Stimulated activated CD8-positive, alpha-beta memory T cell treated with anti-CD3 and anti-CD28 coated beads, Interleukin-7, amount 100 ng/mL, for 24 hours (primary cell): Measurements from ENCODE around the gene SETBP1.

Experiments used
- DNase-seq: peaks from one replicate; pipeline ENCODE4 v3.0.0-alpha.2; 2020; ENCODE audit warnings: low read depth

The SETBP1 gene

DNA sequence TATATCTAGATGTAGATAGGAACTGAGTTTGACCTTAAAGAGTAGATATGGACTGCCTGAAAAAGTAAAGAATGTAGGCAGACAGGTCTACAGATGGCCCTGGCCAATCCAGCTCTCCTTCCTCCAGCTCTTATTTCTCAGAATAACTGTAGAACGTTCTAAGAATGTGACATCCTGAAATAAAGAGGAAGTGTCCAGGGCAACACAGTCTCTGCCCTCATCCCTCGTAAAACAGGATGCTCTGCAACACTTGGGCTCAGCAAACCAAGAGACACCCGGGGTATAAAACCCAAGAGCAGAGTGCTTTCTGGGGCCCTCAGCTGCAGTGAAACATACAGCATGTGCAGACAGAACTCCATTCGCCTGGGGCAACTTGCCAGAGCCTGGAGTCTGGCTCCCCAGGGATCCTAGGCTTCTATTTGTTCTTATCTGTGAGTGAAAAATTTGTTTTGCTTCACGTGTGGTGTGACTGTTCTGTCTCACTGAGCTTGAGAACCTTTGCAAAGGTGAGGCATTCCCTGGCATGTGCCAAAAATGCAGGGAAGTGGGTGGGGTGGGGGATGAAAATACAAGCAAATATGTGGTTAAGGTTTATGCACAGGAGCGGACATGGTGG is 401.0 kb downstream of the SETBP1 start:
- DNase-seq, result no peak

DNA sequence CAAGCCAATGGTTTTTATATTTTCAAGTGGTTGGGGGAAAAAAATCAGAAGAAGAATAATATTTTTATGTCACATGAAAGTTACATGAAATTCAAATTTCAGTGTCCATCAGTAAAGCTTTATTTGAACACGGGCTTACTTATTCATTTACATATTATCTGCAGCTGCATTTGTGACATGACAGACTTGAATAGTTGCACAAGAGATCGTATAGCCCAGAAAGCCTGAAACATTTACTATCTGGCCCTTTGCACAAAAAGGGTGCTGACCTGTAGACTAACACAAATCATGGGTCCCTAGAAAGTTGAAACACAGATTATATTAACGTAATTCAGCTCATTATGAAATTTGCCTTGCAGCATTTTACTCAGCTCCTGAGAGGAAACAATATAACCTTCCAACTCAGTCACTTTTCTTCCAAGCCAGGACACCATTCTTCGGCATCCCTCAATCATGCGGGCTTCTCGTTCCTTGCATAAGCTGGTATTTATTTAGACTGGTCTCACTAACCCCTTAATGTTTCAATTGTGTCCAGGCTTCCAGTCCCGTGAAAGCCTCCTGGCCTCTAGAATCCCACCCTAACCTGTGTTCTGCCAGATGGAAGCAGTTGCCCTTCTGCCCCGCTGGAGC is 402.7 kb downstream of the SETBP1 start:
- DNase-seq, result no peak

DNA sequence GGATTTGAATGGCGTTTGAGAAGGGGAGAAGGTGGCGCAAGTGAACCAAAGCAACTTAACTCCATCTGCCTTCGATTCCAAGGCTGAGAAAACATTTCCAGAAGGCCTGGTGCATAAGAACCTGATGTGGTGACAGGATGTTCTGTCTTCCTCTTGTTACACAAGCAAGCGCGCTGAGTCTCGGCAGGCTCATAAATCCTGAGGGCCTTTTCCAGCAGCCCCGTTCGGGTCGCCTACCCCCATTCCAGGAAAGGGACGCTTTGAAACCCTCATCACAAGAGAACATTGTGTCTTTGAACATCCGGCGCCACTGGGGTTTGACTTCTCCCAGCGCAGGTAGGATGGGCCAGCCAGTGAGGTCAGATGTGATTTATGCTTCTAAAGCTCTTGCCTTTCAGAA is 403.5 kb downstream of the SETBP1 start:
- no peak for DNase-seq

DNA sequence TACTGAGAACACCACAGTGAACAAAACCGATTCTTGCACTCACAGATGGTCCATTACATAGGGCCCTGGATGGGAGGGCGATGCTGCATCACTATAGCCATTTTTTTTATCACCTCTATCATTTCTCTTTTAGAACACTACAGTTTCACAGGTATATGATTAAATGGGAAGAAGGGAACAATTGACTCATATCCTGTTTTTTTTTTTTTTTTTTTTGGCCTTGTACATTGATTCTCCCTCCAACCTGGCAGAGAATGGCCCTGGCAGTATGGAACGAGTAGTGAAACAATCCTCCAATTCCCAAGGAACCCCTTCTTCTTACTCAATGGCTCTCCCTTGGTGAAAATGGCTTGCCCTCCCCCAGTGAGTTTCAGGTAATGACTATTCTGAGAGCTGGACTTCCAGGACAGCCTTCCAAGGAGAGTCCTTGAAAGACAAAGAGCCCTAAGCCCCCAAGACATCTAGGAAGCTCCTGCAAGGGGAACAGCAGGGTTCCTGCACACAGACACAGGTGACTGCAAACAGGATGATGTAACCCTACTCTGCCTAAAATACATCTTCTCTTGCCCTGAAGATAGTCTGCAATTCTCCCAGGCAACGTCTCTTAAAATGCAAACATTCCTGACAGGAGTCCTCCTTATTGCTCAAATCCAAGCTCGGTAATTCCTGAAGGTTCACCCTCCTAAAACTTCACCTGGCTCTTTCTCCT is 405.4 kb downstream of the SETBP1 start:
- no peak for DNase-seq

DNA sequence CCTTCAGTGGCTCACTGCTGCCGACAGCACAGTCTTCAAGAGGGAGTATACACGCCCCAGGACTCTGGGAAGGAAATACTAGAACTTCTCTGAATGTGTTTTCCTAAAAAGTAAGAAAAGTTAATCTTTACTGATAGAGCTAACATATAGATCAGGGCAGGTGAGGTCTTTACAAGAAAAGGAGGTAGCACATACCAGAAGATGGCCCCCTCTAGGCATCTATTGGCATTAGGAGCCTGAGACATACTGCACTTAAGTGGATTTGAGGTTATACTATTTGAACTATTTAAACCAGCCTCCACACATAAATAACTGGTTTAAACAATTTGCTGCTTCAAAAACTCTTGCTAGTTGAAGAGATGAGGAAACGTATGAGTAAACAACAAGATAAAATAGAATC is 406.1 kb downstream of the SETBP1 start:
- no peak for DNase-seq

DNA sequence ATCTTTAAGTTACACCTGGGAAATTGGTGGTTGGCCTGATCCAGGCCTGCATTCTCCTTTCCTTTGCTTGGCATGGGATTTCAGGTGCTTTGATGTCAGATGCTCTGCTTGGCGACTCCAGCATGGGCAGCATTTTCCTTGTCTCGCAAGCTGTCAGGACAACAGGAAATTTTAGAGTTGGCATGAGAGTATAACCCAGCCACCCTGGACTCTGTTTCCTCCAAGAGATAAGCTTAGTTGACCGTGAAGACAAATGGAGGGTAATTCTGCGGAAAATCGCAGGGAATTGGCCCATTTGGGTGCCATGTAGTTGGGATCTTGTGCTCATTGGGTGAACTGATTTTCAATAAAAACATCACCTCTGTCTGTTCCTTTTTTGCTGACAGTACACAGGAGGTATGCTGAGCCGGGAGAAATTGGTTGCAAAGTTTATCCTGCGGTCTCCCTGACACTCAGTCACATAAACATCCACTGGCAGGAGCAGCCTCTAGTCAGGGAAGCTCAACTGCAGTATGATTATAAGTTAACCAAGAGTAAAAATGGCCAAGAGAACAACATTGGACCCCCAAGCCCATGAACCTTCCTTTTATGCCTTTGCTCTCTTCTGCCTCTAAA is 409.9 kb downstream of the SETBP1 start:
- DNase-seq, result no peak

- DNase-seq, result no peak
Measured at GRCh38 chr18:45100321-45101105, 419.8 kb downstream of the SETBP1 start.

DNA sequence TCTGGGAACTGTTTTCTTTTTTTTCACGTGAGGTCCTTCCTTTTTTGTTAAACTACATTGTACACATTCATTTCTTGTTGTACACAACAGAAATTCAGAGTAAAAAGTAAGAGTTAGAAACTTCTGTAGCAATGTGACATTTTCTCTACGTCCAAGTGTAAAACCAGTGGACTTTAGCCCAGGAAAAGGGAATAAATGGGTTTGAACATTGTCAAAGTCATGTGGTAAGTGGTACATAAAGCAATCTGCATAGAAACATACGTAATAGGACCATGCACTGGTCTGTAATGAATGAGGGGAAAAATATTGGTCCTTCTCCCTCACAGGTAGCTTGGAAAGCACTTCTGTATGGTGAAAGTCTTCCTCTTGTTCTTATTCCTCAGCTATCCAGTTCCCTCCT is 421.4 kb downstream of the SETBP1 start:
- DNase-seq, result no peak

DNA sequence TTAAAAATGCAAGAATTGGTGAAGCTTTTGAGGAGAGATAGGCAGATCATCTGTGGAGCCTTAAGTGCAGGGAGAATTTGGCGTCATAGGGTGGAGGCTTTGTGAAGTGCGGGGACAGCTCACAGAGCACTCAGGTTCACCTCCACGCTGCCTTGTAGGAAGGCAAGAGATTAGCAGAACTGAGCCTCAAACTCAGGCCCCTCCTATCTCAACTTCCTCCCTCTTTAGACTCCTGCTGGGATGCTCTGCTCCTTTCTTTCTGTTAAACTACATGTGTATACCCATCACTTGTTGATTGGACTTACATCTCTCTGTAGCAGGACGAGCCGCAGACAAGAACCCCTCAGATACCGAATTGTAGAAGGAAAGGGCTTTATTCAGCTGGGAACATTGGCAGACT is 422.2 kb downstream of the SETBP1 start:
- no peak for DNase-seq

DNA sequence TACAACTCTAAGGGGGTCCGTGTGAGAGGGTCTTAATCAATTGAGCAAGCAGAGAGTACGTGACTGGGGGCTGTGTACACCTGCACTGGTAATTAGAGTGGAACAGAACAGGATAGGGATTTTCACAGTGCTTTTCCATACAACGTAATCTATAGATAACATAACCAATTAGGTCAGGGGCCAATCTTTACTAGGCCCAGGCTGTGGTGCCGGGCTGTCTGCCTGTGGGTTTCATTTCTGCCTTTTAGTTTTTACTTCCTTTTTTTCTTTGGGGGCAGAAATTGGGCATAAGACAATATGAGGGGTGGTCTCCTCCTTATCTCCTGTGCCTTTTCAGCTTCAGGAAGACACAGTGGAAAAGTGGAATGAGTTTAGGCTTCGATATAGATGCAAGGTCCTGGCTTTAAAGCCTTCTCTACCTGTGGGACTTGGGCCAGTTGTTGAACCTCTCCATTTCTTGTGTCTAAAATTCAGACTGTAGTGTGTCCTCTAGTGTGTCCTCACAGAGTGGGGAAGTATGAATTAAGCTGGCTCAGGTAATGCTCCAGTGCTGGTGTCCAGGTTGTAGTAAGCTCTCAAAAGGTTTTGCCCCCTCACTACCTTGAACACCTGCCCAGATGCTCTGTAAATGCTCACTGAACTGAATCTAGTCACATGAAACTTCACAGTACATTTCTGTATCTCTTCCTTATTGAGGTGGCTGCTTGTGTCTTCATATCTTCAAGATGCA is 422.8 kb downstream of the SETBP1 start:
- no peak for DNase-seq

DNA sequence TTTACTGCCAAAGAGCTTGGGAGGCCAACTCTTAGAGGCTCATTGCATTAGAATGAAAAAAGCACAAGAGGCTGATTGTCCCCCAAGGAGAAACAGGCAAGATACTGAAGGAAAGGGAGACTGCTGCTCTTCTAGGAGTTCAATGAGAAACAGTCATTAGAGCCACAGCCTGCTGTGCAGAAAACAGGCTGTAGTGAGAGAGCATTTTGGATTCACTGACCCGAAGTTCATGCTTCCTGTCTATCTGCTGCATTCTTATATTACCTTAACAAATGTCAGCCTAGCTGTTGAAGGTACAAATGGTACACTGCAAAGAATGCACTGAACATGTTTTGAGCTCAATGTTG is 423.3 kb downstream of the SETBP1 start:
- no peak for DNase-seq

- no peak for DNase-seq
Measured at GRCh38 chr18:45106331-45106774, 425.7 kb downstream of the SETBP1 start.

GRCh38 chr18:45107425-45107824 is 426.7 kb downstream of the SETBP1 start:
- DNase-seq, result no peak

DNA sequence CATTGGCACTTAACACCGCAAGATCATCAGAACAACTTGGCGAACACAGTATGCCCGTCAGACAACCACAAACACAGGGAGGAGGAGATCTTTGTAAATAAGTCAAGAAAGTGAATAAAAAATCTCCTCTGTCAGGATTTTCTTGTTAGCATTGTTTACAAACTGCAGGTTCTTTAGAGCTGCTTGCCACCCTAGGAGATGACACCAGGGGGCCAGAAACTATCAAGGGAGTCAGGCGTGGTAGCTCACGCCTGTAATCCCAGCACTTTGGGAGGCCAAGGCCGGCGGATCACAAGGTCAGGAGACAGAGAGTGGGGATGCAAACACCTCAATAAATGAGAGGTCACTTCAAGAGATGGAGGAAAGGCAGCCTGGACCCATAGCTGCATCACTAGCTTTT is 428.1 kb downstream of the SETBP1 start:
- DNase-seq, result no peak

- DNase-seq, result no peak
Measured at GRCh38 chr18:45109271-45109670, 428.6 kb downstream of the SETBP1 start.

DNA sequence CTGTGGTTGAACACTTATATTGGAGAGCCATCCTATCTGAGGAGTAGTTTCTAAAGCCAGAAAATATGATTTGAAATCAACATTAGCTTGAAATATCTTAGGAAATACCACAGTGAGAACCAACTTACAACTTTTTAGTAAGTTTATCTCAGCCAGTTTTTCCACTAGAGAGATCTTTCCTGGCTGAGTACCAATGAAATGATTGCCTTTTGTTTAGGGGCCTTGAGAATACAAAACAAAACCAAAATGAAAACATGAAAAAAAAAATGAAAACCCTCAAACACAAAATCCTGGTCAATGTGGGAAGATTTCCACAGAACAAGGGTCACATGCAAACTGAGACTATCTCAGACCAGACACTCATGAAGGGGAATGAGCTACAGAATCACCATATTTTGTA is 429.0 kb downstream of the SETBP1 start:
- no peak for DNase-seq

GRCh38 chr18:45110577-45111501 is 430.2 kb downstream of the SETBP1 start:
- no peak for DNase-seq

- no peak for DNase-seq
Measured at GRCh38 chr18:45111502-45111848, 430.8 kb downstream of the SETBP1 start.

- no peak for DNase-seq
Measured at GRCh38 chr18:45112682-45113081, 432.0 kb downstream of the SETBP1 start.

DNA sequence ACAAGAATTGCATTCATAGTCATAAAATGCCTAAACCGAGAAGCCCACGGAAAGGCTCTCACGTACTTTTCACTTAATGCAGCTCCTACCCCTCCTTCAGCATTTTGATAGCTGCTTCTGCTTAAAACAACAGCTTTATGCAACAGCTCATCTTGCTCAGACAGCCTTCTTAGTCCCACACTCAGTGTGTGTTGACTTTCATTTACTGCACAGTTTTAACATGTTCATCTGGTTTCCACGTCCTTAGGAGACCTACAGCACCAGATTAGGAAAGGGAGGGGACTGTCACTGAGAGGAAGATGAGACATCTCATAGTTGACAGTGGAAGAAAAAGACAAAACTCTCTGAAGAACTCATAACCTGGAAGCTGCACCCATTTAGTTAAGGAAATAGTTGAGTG is 435.4 kb downstream of the SETBP1 start:
- DNase-seq, result no peak
